KBM-7 (cell line): ENCODE measurements around the gene RGS16.

Experiments
- DNase-seq: peaks from one replicate; pipeline ENCODE4 v3.0.0-alpha.2; 2015
- in situ Hi-C: fragments of 300-500 bp; cut with MboI; formaldehyde crosslinking; loops from 2 replicates; pipeline ENCODE4 v1.14.3; 2020; ENCODE audit warnings: low sequenced_read_pairs, low pct_unique_long_range_greater_than_20kb, mixed read lengths

The RGS16 gene

GRCh38 chr1:182631053-182631677, 27.0 kb upstream of the RGS16 start:
- in situ Hi-C loops, result no loop called here
- DNase-seq, result no peak

DNA sequence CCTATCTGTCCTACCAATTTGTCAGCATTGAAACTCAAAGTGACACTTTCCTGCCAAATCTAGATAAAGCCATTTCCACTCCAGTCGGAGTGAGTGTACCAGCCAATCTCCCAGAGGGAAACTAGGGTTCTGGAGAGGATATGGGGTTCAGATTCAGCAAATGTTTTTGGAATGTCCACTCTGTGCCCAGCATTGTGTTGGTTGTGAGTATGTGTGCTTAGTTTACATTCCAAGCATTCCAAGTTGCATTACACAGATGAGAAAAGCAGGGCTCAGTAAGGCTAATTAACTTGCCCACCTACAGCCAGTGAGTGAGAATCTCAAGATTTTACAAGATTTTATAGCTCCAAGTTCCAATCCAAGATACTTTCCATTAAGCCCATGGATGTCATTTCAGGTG, 26.4 kb upstream of the RGS16 start:
- in situ Hi-C loops, result no loop called here

GRCh38 chr1:182629499-182630096, 25.4 kb upstream of the RGS16 start:
- in situ Hi-C loops, result no loop called here
- DNase-seq, result no peak

More for the DNA sequence above, 26.4 kb upstream of the RGS16 start:
- no peak for DNase-seq

DNA sequence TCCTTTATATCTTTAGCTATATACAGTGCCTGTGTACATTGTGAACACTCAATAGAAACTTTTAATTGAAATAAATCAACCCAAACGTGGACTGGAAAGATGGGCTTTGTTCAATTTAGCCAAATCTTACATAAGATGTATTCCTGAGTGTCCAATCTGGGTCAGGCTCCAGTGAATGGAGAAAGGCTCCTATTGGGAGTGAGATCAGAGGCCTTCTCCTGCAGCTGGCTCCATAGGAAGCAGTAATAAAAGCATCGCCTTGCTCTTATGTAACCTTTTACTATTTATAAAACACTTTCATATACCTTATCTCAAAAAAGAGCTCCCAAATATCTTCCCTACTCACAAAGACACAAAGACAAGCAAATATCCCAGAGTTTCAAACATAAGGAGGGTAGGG, 24.9 kb upstream of the RGS16 start:
- no peak for DNase-seq

GRCh38 chr1:182628657-182629056, 24.5 kb upstream of the RGS16 start:
- in situ Hi-C loops, result no loop called here
- no peak for DNase-seq

More for the DNA sequence above, 24.9 kb upstream of the RGS16 start:
- in situ Hi-C loops, result no loop called here

DNA sequence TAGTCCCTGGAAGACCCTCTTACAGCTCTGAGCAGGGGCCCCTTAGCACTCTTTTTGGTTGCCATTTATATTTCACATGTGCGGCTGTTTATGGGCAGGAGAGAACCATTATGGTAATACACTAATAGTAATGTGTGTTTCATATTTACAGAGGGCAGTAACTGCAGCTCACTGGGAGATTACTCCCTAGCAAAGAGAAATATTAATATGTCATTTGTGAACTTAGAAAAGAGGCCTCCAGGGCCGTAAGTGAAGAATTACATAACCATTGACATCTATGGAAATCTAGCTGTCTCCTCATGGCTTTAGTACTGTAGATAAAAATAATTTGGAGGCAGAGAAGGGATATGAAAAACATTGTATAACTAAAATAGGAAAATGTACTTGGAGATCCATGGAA, 23.4 kb upstream of the RGS16 start:
- in situ Hi-C loops, result no loop called here
- DNase-seq, result no peak

- in situ Hi-C loops, result no loop called here
- DNase-seq, result no peak
Measured at GRCh38 chr1:182626527-182626926, 22.3 kb upstream of the RGS16 start.

GRCh38 chr1:182625719-182626504, 21.7 kb upstream of the RGS16 start:
- in situ Hi-C loops, result no loop called here
- no peak for DNase-seq

DNA sequence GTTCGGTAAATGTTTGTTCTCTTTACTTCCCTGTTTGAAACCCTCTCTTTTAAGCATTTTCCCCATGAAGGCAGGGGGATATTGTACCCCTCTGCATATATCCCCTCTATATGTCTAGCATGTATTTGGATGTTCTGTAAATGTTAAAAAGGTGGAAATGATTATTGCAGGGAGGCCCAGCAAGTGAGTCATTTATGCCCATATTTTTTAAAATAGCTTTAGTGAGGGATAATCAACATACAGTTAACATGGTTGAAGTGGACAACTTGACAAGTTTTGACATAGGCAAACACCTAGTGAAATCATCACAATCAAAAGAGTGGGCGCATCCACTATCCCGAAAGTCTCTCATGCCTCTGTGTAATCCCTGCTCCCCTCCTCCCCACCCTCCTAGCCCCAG, 20.8 kb upstream of the RGS16 start:
- in situ Hi-C loops, result no loop called here
- DNase-seq, result no peak

- in situ Hi-C loops, result no loop called here
- peak; percentile 43 for DNase-seq
Measured at GRCh38 chr1:182624577-182624976, 20.4 kb upstream of the RGS16 start.

GRCh38 chr1:182622901-182623528, 18.8 kb upstream of the RGS16 start:
- no peak for DNase-seq
- in situ Hi-C loops, result no loop called here

DNA sequence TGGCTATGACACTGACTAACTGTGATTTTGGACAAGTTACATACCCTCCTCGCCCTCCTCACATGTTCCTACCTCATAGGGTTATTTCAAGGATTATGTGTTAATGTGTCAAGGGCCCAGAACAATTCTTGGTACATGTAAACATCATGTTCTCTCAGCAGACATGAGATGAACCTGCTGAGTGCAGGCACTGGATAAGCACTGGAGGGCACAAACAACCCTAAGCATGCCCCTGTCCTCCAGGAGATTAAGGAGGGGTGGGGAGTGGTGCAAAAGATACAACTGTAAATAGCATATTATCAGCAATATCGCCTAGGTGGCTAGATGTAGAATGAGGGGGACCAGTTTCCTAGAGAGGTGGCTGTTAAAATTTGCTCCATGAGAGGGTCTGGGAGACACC, 17.7 kb upstream of the RGS16 start:
- no peak for DNase-seq
- in situ Hi-C loops, result no loop called here

GRCh38 chr1:182620924-182621585, 16.9 kb upstream of the RGS16 start:
- in situ Hi-C loops, result no loop called here
- DNase-seq, result no peak

- in situ Hi-C loops, result no loop called here
- DNase-seq, result no peak
Measured at GRCh38 chr1:182617734-182618351, 13.7 kb upstream of the RGS16 start.

DNA sequence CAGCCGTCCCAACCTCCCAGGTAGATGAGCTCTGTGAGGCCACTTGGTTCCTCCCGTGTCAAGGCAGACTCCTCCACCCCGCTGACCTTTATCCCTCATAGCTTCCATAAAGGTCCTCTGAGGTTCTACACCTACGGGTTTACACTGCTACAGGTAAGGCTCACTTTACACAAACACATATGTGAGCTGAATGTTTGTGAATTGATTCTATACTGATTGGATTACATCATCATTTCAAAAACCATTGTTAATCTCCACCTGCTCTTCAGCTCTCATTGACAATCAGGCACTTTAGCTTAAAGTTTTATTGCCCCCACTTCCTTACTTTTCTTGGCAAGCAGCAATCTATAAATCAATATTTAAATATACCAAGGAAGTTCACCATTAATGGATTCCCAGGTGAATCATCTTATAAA, 12.8 kb upstream of the RGS16 start:
- in situ Hi-C loops, result no loop called here
- no peak for DNase-seq

- peak; percentile 94 for DNase-seq
- in situ Hi-C loops, result no loop called here
Measured at GRCh38 chr1:182616130-182617013, 12.2 kb upstream of the RGS16 start.

GRCh38 chr1:182615468-182616129, 11.4 kb upstream of the RGS16 start:
- in situ Hi-C loops, result no loop called here
- DNase-seq, result no peak
